ENCODE measurements around the gene SSX4. TPM values are rescaled to one million over a fixed set of nuclear protein-coding genes. Genes with fewer than 3 reads are reported as not detected.

Gene SSX4, protein sequence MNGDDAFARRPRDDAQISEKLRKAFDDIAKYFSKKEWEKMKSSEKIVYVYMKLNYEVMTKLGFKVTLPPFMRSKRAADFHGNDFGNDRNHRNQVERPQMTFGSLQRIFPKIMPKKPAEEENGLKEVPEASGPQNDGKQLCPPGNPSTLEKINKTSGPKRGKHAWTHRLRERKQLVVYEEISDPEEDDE
- total RNA-seq: not detected

DNA sequence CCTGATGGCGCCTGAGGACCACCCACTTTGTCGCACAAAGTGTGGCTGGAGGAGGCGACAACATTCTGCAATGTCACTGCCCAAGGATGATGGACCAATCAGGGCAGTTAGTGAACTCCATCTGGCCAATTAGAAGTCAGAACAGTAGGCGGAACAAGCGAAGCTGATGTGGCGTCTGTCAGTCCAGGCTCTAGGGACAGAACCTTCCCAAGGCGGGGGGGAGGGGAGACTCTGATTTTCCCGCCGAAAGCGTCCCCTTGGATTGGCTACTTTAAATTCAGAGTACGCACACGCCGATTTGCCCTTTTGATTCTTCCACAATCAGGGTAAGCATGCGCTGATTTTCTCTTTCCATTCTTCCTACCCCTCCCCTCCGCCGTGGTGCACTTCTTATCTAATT lies at the start of gene SSX4:
SSX4 (plus strand) TSS at position 301 of the 400 bp plus-strand sequence. CDS start 515 bp downstream, outside the sequence.

DNA sequence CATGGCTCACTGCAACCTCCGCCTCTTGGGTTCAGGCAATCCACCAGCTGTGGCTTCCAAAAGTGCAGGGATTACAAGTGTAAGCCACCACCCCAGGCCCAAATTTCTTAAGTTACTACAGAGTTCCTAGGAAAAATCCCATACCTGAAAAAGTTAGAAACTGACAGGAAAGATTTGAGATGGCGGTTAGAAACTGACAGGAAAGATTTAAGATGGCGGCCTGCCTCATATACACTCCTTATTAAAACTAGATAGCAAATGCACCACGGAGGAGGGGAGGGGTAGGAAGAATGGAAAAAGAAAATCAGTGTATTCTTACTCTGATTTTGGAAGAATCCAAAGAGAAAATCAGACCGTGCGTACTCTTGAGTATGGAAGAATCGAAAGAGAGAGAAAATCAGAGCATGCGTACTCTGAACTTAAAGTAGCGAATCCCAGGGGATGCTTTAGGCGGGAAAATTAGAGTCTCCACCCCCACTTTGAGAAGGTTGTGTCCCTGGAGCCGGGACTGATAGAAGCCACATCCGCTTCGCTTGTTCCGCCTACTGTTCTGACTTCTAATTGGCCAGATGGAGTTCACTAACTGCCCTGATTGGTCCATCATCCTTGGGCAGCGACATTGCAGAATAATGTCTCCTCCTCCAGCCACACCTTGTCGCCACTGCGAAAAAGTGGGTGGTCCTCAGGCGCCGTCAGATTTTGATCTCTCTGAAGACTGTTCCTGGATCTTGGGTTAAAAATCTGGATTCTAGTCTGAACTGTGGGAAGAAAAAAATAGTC lies 26.8 kb upstream of the SSX4 start, which contains the start of gene SSX3:
SSX3 (minus strand) TSS at position 389 of the 780 bp plus-strand sequence. CDS start 1,454 bp downstream, outside the sequence.

DNA sequence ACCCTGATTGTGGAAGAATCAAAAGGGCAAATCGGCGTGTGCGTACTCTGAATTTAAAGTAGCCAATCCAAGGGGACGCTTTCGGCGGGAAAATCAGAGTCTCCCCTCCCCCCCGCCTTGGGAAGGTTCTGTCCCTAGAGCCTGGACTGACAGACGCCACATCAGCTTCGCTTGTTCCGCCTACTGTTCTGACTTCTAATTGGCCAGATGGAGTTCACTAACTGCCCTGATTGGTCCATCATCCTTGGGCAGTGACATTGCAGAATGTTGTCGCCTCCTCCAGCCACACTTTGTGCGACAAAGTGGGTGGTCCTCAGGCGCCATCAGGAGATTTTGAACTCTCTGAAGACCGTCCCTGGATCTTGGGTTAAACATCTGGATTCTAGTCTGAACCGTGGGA lies 28.5 kb downstream of the SSX4 start, which contains the start of gene SSX4B:
SSX4B (minus strand) TSS at position 101 of the 400 bp plus-strand sequence. CDS start 588 bp downstream, outside the sequence.

Small RNAs within 50 kb of the gene (small RNA-seq; reads per million reads assigned to genes)
- gene AL606490.4 (ENCODE audit: low replicate concordance): not detected
- not detected for gene AL606490.7 (ENCODE audit: low replicate concordance)
- not detected for gene AL606490.9 (ENCODE audit: low replicate concordance)

Other genes with a start within 250 kb of the SSX4 start
- not detected for gene SSX5, start 186.7 kb upstream of the SSX4 start, total RNA-seq
- not detected for gene SSX1, start 128.1 kb upstream of the SSX4 start, total RNA-seq
- gene SSX3, start 26.8 kb upstream of the SSX4 start, total RNA-seq: not detected
- gene SSX4B, start 28.4 kb downstream of the SSX4 start, total RNA-seq: not detected
- gene SLC38A5, start 86.7 kb downstream of the SSX4 start, total RNA-seq: 4.8 TPM
- gene FTSJ1, start 92.7 kb downstream of the SSX4 start, total RNA-seq: 29.7 TPM
- 7.4 TPM for gene PORCN, start 125.5 kb downstream of the SSX4 start, total RNA-seq
- gene EBP, start 138.3 kb downstream of the SSX4 start, total RNA-seq: 44.4 TPM
- gene TBC1D25, start 156.2 kb downstream of the SSX4 start, total RNA-seq: 8.5 TPM
- gene RBM3, start 190.9 kb downstream of the SSX4 start, total RNA-seq: 138 TPM
- gene WDR13, start 214.0 kb downstream of the SSX4 start, total RNA-seq: 115 TPM

All from metanephros (tissue), 2 donors.